ENCODE measurements around the gene SYTL3.

DNA sequence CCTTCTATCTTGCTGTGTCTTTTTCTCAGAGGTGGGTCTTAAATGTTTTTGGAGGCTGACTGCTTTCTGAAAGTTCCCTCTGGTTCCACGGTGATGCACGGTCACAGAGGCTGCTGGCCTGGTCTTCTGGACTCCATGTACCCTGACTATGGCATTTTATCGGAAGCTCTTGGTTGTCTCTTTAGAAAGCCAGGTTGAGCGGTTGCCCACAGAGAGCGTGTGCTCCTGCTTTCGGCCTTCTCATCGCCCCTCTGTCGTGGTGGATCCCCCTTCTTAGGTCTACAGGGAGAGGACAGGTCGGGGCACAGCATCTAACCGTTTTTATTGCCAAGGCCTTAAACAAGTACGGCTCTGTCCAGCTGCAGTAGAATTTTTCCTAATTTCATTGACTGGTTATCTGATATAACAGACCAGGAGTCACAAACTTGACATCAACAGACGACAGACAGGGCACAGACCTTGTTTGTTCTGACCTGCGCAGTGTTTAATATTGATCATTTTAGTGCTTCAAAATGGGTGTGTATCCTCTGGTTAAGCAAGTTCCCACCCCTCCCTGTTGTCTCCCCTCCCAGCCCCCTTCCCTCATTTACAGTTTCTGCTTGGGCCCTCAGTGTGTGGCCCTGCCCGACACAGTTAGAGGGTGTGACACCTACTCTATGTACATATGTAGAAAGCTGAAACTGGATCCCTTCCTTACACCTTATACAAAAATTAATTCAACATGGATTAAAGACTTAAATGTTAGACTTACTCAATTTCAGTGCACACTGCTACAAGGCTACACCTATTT is 24.7 kb downstream of the SYTL3 start:
- TF ChIP-seq FOXM1 (IDR thresholded peaks at IDR 0.05; ENCODE audit: low read depth) = no peak
- TF ChIP-seq CHD2 (IDR thresholded peaks at IDR 0.05; ENCODE audit: low read length, partially characterized antibody) = no peak
- TF ChIP-seq MAX (IDR thresholded peaks at IDR 0.05; ENCODE audit: low read depth) = no peak
- TF ChIP-seq YY1 (IDR thresholded peaks at IDR 0.05; ENCODE audit: low read depth) = no peak
- TF ChIP-seq, protein P1, sequence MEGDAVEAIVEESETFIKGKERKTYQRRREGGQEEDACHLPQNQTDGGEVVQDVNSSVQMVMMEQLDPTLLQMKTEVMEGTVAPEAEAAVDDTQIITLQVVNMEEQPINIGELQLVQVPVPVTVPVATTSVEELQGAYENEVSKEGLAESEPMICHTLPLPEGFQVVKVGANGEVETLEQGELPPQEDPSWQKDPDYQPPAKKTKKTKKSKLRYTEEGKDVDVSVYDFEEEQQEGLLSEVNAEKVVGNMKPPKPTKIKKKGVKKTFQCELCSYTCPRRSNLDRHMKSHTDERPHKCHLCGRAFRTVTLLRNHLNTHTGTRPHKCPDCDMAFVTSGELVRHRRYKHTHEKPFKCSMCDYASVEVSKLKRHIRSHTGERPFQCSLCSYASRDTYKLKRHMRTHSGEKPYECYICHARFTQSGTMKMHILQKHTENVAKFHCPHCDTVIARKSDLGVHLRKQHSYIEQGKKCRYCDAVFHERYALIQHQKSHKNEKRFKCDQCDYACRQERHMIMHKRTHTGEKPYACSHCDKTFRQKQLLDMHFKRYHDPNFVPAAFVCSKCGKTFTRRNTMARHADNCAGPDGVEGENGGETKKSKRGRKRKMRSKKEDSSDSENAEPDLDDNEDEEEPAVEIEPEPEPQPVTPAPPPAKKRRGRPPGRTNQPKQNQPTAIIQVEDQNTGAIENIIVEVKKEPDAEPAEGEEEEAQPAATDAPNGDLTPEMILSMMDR (IDR thresholded peaks at IDR 0.05) = no peak
- TF ChIP-seq TEAD4 (IDR thresholded peaks at IDR 0.05; ENCODE audit: borderline replicate concordance, insufficient read depth) = no peak
- TF ChIP-seq JUND (IDR thresholded peaks at IDR 0.05) = no peak
